ENCODE results near the gene SCN5A. TPM values are rescaled to one million over a fixed set of nuclear protein-coding genes. Genes with fewer than 3 reads are reported as not detected.

SCN5A gene
- total RNA-seq, 1 donor from 2014 or later: 0.25 TPM

DNA sequence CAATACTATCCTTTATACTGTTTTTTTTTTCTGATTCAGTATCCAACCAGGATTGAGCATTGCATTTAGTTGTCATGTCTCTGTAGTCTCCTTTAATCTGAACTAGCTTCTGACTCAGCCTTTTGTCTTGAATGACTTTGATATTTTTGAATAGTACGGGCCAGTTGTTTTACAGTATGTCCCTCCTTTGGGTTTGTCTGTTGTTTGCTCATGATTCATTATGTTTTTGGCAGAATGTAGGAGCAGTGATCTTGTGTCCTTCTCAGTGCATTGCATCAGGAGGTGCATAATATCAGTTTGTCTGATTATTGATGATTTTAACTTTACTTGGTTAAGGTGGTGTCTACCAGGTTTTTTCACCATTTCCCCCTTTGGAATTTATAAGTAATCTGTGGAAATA, 132.8 kb downstream of the SCN5A start:
- H3K4me3 Mint-ChIP-seq (ENCODE audit: unreplicated experiment): no peak overlapping the region
- H3K27me3 Mint-ChIP-seq (ENCODE audit: low read depth): no peaks in the 10 kb centered on the region
- H3K27ac Mint-ChIP-seq (ENCODE audit: unreplicated experiment): no peak overlapping the region
- peaks cover 9% of the 10 kb centered on the region for H3K4me1 Mint-ChIP-seq (ENCODE audit: low read depth)
- TF ChIP-seq, protein P1, sequence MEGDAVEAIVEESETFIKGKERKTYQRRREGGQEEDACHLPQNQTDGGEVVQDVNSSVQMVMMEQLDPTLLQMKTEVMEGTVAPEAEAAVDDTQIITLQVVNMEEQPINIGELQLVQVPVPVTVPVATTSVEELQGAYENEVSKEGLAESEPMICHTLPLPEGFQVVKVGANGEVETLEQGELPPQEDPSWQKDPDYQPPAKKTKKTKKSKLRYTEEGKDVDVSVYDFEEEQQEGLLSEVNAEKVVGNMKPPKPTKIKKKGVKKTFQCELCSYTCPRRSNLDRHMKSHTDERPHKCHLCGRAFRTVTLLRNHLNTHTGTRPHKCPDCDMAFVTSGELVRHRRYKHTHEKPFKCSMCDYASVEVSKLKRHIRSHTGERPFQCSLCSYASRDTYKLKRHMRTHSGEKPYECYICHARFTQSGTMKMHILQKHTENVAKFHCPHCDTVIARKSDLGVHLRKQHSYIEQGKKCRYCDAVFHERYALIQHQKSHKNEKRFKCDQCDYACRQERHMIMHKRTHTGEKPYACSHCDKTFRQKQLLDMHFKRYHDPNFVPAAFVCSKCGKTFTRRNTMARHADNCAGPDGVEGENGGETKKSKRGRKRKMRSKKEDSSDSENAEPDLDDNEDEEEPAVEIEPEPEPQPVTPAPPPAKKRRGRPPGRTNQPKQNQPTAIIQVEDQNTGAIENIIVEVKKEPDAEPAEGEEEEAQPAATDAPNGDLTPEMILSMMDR (IDR thresholded peaks at IDR 0.05): no peak
- no peak for DNase-seq (ENCODE audit: low spot score)
- peaks cover 24% of the 10 kb centered on the region for H3K36me3 Mint-ChIP-seq (ENCODE audit: low read depth)
- no peaks in the 10 kb centered on the region for H3K9me3 Mint-ChIP-seq (ENCODE audit: low read depth)

- no peak overlapping the region for H3K4me3 Mint-ChIP-seq (ENCODE audit: unreplicated experiment)
- H3K27me3 Mint-ChIP-seq (ENCODE audit: low read depth): no peaks in the 10 kb centered on the region
- H3K27ac Mint-ChIP-seq (ENCODE audit: unreplicated experiment): no peak overlapping the region
- H3K4me1 Mint-ChIP-seq (ENCODE audit: low read depth): peaks cover 7% of the 10 kb centered on the region
- no peaks in the 10 kb centered on the region for H3K9me3 Mint-ChIP-seq (ENCODE audit: low read depth)
- DNase-seq (ENCODE audit: low spot score): no peak
- TF ChIP-seq, protein P1 (IDR thresholded peaks at IDR 0.05): no peak
- H3K36me3 Mint-ChIP-seq (ENCODE audit: low read depth): peaks cover 26% of the 10 kb centered on the region
These were observed 134.1 kb downstream of the SCN5A start for GRCh38 chr3:38515367-38515766.

DNA sequence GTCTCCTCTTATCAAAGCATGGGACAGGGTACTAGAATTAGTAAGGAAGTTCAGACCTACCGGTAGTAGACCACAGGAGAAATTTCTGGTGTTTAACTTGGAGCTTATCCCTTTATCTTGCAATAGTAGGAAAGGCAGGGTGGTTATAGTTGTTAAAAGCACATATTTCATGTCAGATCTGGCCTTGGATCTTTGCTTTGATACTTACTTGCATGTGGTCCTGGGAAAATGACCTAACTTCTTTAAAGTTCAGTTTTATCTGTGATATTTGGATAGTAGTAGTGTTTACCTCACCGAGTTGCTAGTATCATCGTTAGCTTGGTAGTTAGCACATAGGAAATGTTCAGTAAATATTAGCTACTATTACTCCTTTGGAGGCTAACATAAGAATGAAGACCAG, 137.9 kb downstream of the SCN5A start:
- Mint-ChIP-seq H3K4me3 (ENCODE audit: unreplicated experiment) (no peak overlapping the region), H3K27ac (ENCODE audit: unreplicated experiment) (no peak overlapping the region), H3K36me3 (ENCODE audit: low read depth) (peaks cover 33% of the 10 kb centered on the region), H3K4me1 (ENCODE audit: low read depth) (peaks cover 2% of the 10 kb centered on the region), H3K27me3 (ENCODE audit: low read depth) (no peaks in the 10 kb centered on the region), H3K9me3 (ENCODE audit: low read depth) (no peaks in the 10 kb centered on the region)
- no peak for DNase-seq (ENCODE audit: low spot score)
- TF ChIP-seq, protein P1 (IDR thresholded peaks at IDR 0.05): no peak

DNA sequence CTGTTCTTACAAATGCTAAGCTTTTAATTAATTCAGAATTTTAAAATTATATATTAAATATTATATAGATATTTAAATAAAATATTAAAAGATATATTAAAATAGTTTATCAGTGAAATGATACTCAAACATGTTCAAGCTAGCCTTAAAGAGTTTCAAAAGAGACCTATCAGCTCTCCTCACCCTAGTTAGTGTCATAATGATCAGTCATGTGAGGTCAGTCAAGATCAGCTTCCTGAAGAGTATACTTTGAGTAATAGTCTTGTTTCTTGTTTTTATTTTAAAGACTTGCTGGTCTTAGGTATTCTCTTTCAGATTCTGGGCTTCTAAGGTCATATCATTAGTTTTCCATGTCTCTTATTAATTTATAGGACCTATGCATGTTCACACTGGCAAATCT, 138.9 kb downstream of the SCN5A start:
- no peaks in the 10 kb centered on the region for H3K27me3 Mint-ChIP-seq (ENCODE audit: low read depth)
- DNase-seq (ENCODE audit: low spot score): no peak
- no peaks in the 10 kb centered on the region for H3K9me3 Mint-ChIP-seq (ENCODE audit: low read depth)

GRCh38 chr3:38509732-38510131, 139.8 kb downstream of the SCN5A start:
- Mint-ChIP-seq H3K4me3 (ENCODE audit: unreplicated experiment) (no peak overlapping the region), H3K9me3 (ENCODE audit: low read depth) (no peaks in the 10 kb centered on the region), H3K4me1 (ENCODE audit: low read depth) (peaks cover 2% of the 10 kb centered on the region), H3K27me3 (ENCODE audit: low read depth) (no peaks in the 10 kb centered on the region), H3K27ac (ENCODE audit: unreplicated experiment) (no peak overlapping the region), H3K36me3 (ENCODE audit: low read depth) (peaks cover 31% of the 10 kb centered on the region)
- TF ChIP-seq, protein P1 (IDR thresholded peaks at IDR 0.05): no peak
- no peak for DNase-seq (ENCODE audit: low spot score)

More for the DNA sequence above, 138.9 kb downstream of the SCN5A start:
- Mint-ChIP-seq H3K4me1 (ENCODE audit: low read depth) (peaks cover 2% of the 10 kb centered on the region), H3K4me3 (ENCODE audit: unreplicated experiment) (no peak overlapping the region), H3K36me3 (ENCODE audit: low read depth) (peaks cover 31% of the 10 kb centered on the region), H3K27ac (ENCODE audit: unreplicated experiment) (no peak overlapping the region)
- TF ChIP-seq, protein P1 (IDR thresholded peaks at IDR 0.05): no peak

Data from chondrocyte (in vitro differentiated cells).